ENCODE results near the gene UNC80. TPM values are rescaled to one million over a fixed set of nuclear protein-coding genes. Genes with fewer than 3 reads are reported as not detected.

The UNC80 gene
- 0.04 and 0.11 TPM in 2 replicates for total RNA-seq (2014; rRNA removed; shearing (Covaris generic); ENCODE audit: low replicate concordance)

- H3K9ac ChIP-seq (ENCODE audit: low read length): no peak within 1 kb of the TSS
- H2AFZ ChIP-seq (ENCODE audit: low read length): no peak within 1 kb of the TSS
- no peaks in the 10 kb centered on the region for H3K27me3 ChIP-seq (ENCODE audit: low read length)
- H3K4me3 ChIP-seq (ENCODE audit: low read length): no peak within 1 kb of the TSS
- no peaks in the 10 kb centered on the region for H3K36me3 ChIP-seq (ENCODE audit: insufficient read depth, low read length)
- DNase-seq: no peak
- H3K9me2 ChIP-seq (replicated peaks; ENCODE audit: insufficient read depth, low read length): no peaks in the 10 kb centered on the region
- H3K9me3 ChIP-seq (ENCODE audit: low read length): no peaks in the 10 kb centered on the region
- H3K4me2 ChIP-seq (ENCODE audit: low read depth, low read length, poor library complexity, severe bottlenecking): no peak within 1 kb of the TSS
- no peaks in the 10 kb centered on the region for H3K79me2 ChIP-seq (ENCODE audit: low read length)
- H4K20me1 ChIP-seq (ENCODE audit: insufficient read depth, low read depth, low read length): no peaks in the 10 kb centered on the region
- no peaks in the 10 kb centered on the region for H3K4me1 ChIP-seq (ENCODE audit: low read length)
- H3K27ac ChIP-seq (ENCODE audit: low read length): no peak within 1 kb of the TSS
Measured at GRCh38 chr2:209771474-209772289, at the start of gene UNC80. Gene UNC80 (plus strand): TSS chr2:209771832. CDS start chr2:209772073, 241 bp downstream.

- H4K20me1 ChIP-seq (ENCODE audit: insufficient read depth, low read depth, low read length): no peaks in the 10 kb centered on the region
- H3K4me1 ChIP-seq (ENCODE audit: low read length): no peaks in the 10 kb centered on the region
- H3K4me2 ChIP-seq (ENCODE audit: low read depth, low read length, poor library complexity, severe bottlenecking): no peak overlapping the region
- H3K27me3 ChIP-seq (ENCODE audit: low read length): no peaks in the 10 kb centered on the region
- H3K36me3 ChIP-seq (ENCODE audit: insufficient read depth, low read length): no peaks in the 10 kb centered on the region
- H3K4me3 ChIP-seq (ENCODE audit: low read length): no peak overlapping the region
- no peaks in the 10 kb centered on the region for H3K9me3 ChIP-seq (ENCODE audit: low read length)
- no peaks in the 10 kb centered on the region for H3K9me2 ChIP-seq (replicated peaks; ENCODE audit: insufficient read depth, low read length)
- no peaks in the 10 kb centered on the region for H3K79me2 ChIP-seq (ENCODE audit: low read length)
- H3K9ac ChIP-seq (ENCODE audit: low read length): no peak overlapping the region
- H3K27ac ChIP-seq (ENCODE audit: low read length): no peak overlapping the region
- no peak overlapping the region for H2AFZ ChIP-seq (ENCODE audit: low read length)
- no peak for DNase-seq
Measured at GRCh38 chr2:209726311-209726710, 45.3 kb upstream of the UNC80 start.

- no peaks in the 10 kb centered on the region for H4K20me1 ChIP-seq (ENCODE audit: insufficient read depth, low read depth, low read length)
- DNase-seq: no peak
- no peak overlapping the region for H3K4me2 ChIP-seq (ENCODE audit: low read depth, low read length, poor library complexity, severe bottlenecking)
Measured at GRCh38 chr2:209727077-209727476, 44.6 kb upstream of the UNC80 start.

GRCh38 chr2:209734805-209735204 is 36.8 kb upstream of the UNC80 start:
- H3K27ac ChIP-seq (ENCODE audit: low read length): no peak overlapping the region
- H3K27me3 ChIP-seq (ENCODE audit: low read length): no peaks in the 10 kb centered on the region; the same call in 1 of the 2 replicates
- no peak for DNase-seq
- no peaks in the 10 kb centered on the region for H3K9me3 ChIP-seq (ENCODE audit: low read length)
- no peaks in the 10 kb centered on the region for H4K20me1 ChIP-seq (ENCODE audit: insufficient read depth, low read depth, low read length)
- H3K36me3 ChIP-seq (ENCODE audit: insufficient read depth, low read length): no peaks in the 10 kb centered on the region
- H3K79me2 ChIP-seq (ENCODE audit: low read length): no peaks in the 10 kb centered on the region
- H3K9ac ChIP-seq (ENCODE audit: low read length): no peak overlapping the region
- no peak overlapping the region for H3K4me3 ChIP-seq (ENCODE audit: low read length)
- H3K9me2 ChIP-seq (replicated peaks; ENCODE audit: insufficient read depth, low read length): no peaks in the 10 kb centered on the region
- no peaks in the 10 kb centered on the region for H3K4me1 ChIP-seq (ENCODE audit: low read length)
- no peak overlapping the region for H2AFZ ChIP-seq (ENCODE audit: low read length)
- no peak overlapping the region for H3K4me2 ChIP-seq (ENCODE audit: low read depth, low read length, poor library complexity, severe bottlenecking)

More at GRCh38 chr2:209727077-209727476, 44.6 kb upstream of the UNC80 start:
- Histone ChIP-seq H3K9ac (ENCODE audit: low read length) (no peak overlapping the region), H3K4me3 (ENCODE audit: low read length) (no peak overlapping the region), H3K27me3 (ENCODE audit: low read length) (no peaks in the 10 kb centered on the region), H3K9me2 (replicated peaks; ENCODE audit: insufficient read depth, low read length) (no peaks in the 10 kb centered on the region), H3K36me3 (ENCODE audit: insufficient read depth, low read length) (no peaks in the 10 kb centered on the region), H3K9me3 (ENCODE audit: low read length) (no peaks in the 10 kb centered on the region), H3K79me2 (ENCODE audit: low read length) (no peaks in the 10 kb centered on the region), H2AFZ (ENCODE audit: low read length) (no peak overlapping the region), H3K4me1 (ENCODE audit: low read length) (no peaks in the 10 kb centered on the region), H3K27ac (ENCODE audit: low read length) (no peak overlapping the region)

GRCh38 chr2:209741953-209742352 is 29.7 kb upstream of the UNC80 start:
- no peak for DNase-seq
- Histone ChIP-seq H2AFZ (ENCODE audit: low read length) (no peak overlapping the region), H3K27me3 (ENCODE audit: low read length) (no peaks in the 10 kb centered on the region; the same call in 1 of the 2 replicates), H3K36me3 (ENCODE audit: insufficient read depth, low read length) (no peaks in the 10 kb centered on the region), H3K9ac (ENCODE audit: low read length) (no peak overlapping the region), H4K20me1 (ENCODE audit: insufficient read depth, low read depth, low read length) (no peaks in the 10 kb centered on the region), H3K9me3 (ENCODE audit: low read length) (no peaks in the 10 kb centered on the region), H3K27ac (ENCODE audit: low read length) (no peak overlapping the region), H3K4me3 (ENCODE audit: low read length) (no peak overlapping the region), H3K79me2 (ENCODE audit: low read length) (no peaks in the 10 kb centered on the region), H3K4me1 (ENCODE audit: low read length) (no peaks in the 10 kb centered on the region), H3K4me2 (ENCODE audit: low read depth, low read length, poor library complexity, severe bottlenecking) (no peak overlapping the region), H3K9me2 (replicated peaks; ENCODE audit: insufficient read depth, low read length) (no peaks in the 10 kb centered on the region)

GRCh38 chr2:209753020-209753419 is 18.6 kb upstream of the UNC80 start:
- Histone ChIP-seq H3K9ac (ENCODE audit: low read length) (no peak overlapping the region), H4K20me1 (ENCODE audit: insufficient read depth, low read depth, low read length) (no peaks in the 10 kb centered on the region), H2AFZ (ENCODE audit: low read length) (no peak overlapping the region), H3K4me2 (ENCODE audit: low read depth, low read length, poor library complexity, severe bottlenecking) (no peak overlapping the region), H3K9me3 (ENCODE audit: low read length) (no peaks in the 10 kb centered on the region), H3K79me2 (ENCODE audit: low read length) (no peaks in the 10 kb centered on the region), H3K9me2 (replicated peaks; ENCODE audit: insufficient read depth, low read length) (no peaks in the 10 kb centered on the region), H3K4me3 (ENCODE audit: low read length) (no peak overlapping the region), H3K27me3 (ENCODE audit: low read length) (no peaks in the 10 kb centered on the region), H3K36me3 (ENCODE audit: insufficient read depth, low read length) (no peaks in the 10 kb centered on the region), H3K27ac (ENCODE audit: low read length) (no peak overlapping the region), H3K4me1 (ENCODE audit: low read length) (no peaks in the 10 kb centered on the region)
- DNase-seq: no peak

- Histone ChIP-seq H3K36me3 (ENCODE audit: insufficient read depth, low read length) (no peaks in the 10 kb centered on the region), H3K27me3 (ENCODE audit: low read length) (no peaks in the 10 kb centered on the region), H3K4me2 (ENCODE audit: low read depth, low read length, poor library complexity, severe bottlenecking) (no peak overlapping the region), H2AFZ (ENCODE audit: low read length) (no peak overlapping the region), H3K4me1 (ENCODE audit: low read length) (no peaks in the 10 kb centered on the region), H3K9me2 (replicated peaks; ENCODE audit: insufficient read depth, low read length) (no peaks in the 10 kb centered on the region), H3K9ac (ENCODE audit: low read length) (no peak overlapping the region), H3K9me3 (ENCODE audit: low read length) (no peaks in the 10 kb centered on the region), H4K20me1 (ENCODE audit: insufficient read depth, low read depth, low read length) (no peaks in the 10 kb centered on the region), H3K27ac (ENCODE audit: low read length) (no peak overlapping the region), H3K79me2 (ENCODE audit: low read length) (no peaks in the 10 kb centered on the region), H3K4me3 (ENCODE audit: low read length) (no peak overlapping the region)
- no peak for DNase-seq
Measured at GRCh38 chr2:209757163-209757562, 14.5 kb upstream of the UNC80 start.

- Histone ChIP-seq H3K4me3 (ENCODE audit: low read length) (no peak overlapping the region), H3K79me2 (ENCODE audit: low read length) (no peaks in the 10 kb centered on the region), H3K27ac (ENCODE audit: low read length) (no peak overlapping the region), H3K9me3 (ENCODE audit: low read length) (no peaks in the 10 kb centered on the region), H3K9ac (ENCODE audit: low read length) (no peak overlapping the region), H2AFZ (ENCODE audit: low read length) (no peak overlapping the region), H3K9me2 (replicated peaks; ENCODE audit: insufficient read depth, low read length) (no peaks in the 10 kb centered on the region), H3K4me1 (ENCODE audit: low read length) (peaks cover 6% of the 10 kb centered on the region), H4K20me1 (ENCODE audit: insufficient read depth, low read depth, low read length) (no peaks in the 10 kb centered on the region), H3K27me3 (ENCODE audit: low read length) (no peaks in the 10 kb centered on the region), H3K36me3 (ENCODE audit: insufficient read depth, low read length) (no peaks in the 10 kb centered on the region), H3K4me2 (ENCODE audit: low read depth, low read length, poor library complexity, severe bottlenecking) (no peak overlapping the region)
- no peak for DNase-seq
Measured at GRCh38 chr2:209761566-209761965, 10.1 kb upstream of the UNC80 start.

Data from Karpas-422 (cell line).